ENCODE data around the gene PPP1R13B. TPM values are rescaled to one million over a fixed set of nuclear protein-coding genes. Genes with fewer than 3 reads are reported as not detected.

PPP1R13B gene
- total and polyA plus RNA-seq, 2 experiments from 2014 or later = 9.4 to 20.2 TPM

- Histone ChIP-seq H3K4me3 (no peak overlapping the region), H4K20me1 (ENCODE audit: insufficient read depth, poor library complexity, severe bottlenecking) (peaks cover 3% of the 10 kb centered on the region), H3K4me2 (no peak overlapping the region), H3K79me2 (peaks cover 5% of the 10 kb centered on the region), H3K27ac (no peak overlapping the region), H3K9me2 (replicated peaks; ENCODE audit: insufficient read depth) (no peaks in the 10 kb centered on the region), H2AFZ (no peak overlapping the region), H3K36me3 (replicated peaks; ENCODE audit: insufficient read depth, low read depth) (no peaks in the 10 kb centered on the region), H3K9me3 (ENCODE audit: low read depth) (no peaks in the 10 kb centered on the region), H3K27me3 (no peaks in the 10 kb centered on the region), H3K4me1 (ENCODE audit: insufficient read depth) (no peaks in the 10 kb centered on the region)
- no peak for TF ChIP-seq EZH2phosphoT487 (IDR thresholded peaks at IDR 0.05; ENCODE audit: low read depth, severe bottlenecking, unreplicated experiment)
- DNase-seq (ENCODE audit: low spot score) = no peak
- 93% methylated on average over 4 of the region's 4 CpGs for WGBS (ENCODE audit: low lambda C conversion rate, missing lambda C conversion rate)
These were observed 159.7 kb downstream of the PPP1R13B start for GRCh38 chr14:103687712-103688111.

- H3K36me3 ChIP-seq (replicated peaks; ENCODE audit: insufficient read depth, low read depth) = no peaks in the 10 kb centered on the region
- H3K9me2 ChIP-seq (replicated peaks; ENCODE audit: insufficient read depth) = no peaks in the 10 kb centered on the region
- H3K4me1 ChIP-seq (ENCODE audit: insufficient read depth) = no peaks in the 10 kb centered on the region
- H4K20me1 ChIP-seq (ENCODE audit: insufficient read depth, poor library complexity, severe bottlenecking) = no peaks in the 10 kb centered on the region
- no peak overlapping the region for H3K4me3 ChIP-seq
- H3K79me2 ChIP-seq = peaks cover 5% of the 10 kb centered on the region
- no peak overlapping the region for H3K4me2 ChIP-seq
- H3K9me3 ChIP-seq (ENCODE audit: low read depth) = no peaks in the 10 kb centered on the region
- no peak overlapping the region for H2AFZ ChIP-seq
- H3K27me3 ChIP-seq = no peaks in the 10 kb centered on the region
- no peak for TF ChIP-seq CTCF (IDR thresholded peaks at IDR 0.05; ENCODE audit: poor library complexity)
- no peak for TF ChIP-seq EZH2phosphoT487 (IDR thresholded peaks at IDR 0.05; ENCODE audit: low read depth, severe bottlenecking, unreplicated experiment)
- no peak for TF ChIP-seq EZH2 (IDR thresholded peaks at IDR 0.05; ENCODE audit: borderline replicate concordance)
- no peak for DNase-seq (ENCODE audit: low spot score)
- H3K27ac ChIP-seq = no peak overlapping the region
- WGBS (ENCODE audit: low lambda C conversion rate, missing lambda C conversion rate) = 94% methylated on average over 19 of the region's 19 CpGs
These were observed 160.4 kb downstream of the PPP1R13B start for GRCh38 chr14:103686831-103687485.

- Histone ChIP-seq H3K79me2 (peaks cover 5% of the 10 kb centered on the region), H3K9me3 (ENCODE audit: low read depth) (no peaks in the 10 kb centered on the region), H3K36me3 (replicated peaks; ENCODE audit: insufficient read depth, low read depth) (no peaks in the 10 kb centered on the region), H2AFZ (no peak overlapping the region), H4K20me1 (ENCODE audit: insufficient read depth, poor library complexity, severe bottlenecking) (peaks cover 2% of the 10 kb centered on the region), H3K27me3 (no peaks in the 10 kb centered on the region), H3K4me2 (no peak overlapping the region), H3K4me1 (ENCODE audit: insufficient read depth) (no peaks in the 10 kb centered on the region), H3K4me3 (no peak overlapping the region), H3K9me2 (replicated peaks; ENCODE audit: insufficient read depth) (no peaks in the 10 kb centered on the region), H3K27ac (no peak overlapping the region)
- no peak for TF ChIP-seq EZH2phosphoT487 (IDR thresholded peaks at IDR 0.05; ENCODE audit: low read depth, severe bottlenecking, unreplicated experiment)
- no peak for TF ChIP-seq CTCF (IDR thresholded peaks at IDR 0.05; ENCODE audit: poor library complexity)
- TF ChIP-seq EZH2 (IDR thresholded peaks at IDR 0.05; ENCODE audit: borderline replicate concordance) = no peak
- 97% methylated on average over 23 of the region's 23 CpGs for WGBS (ENCODE audit: low lambda C conversion rate, missing lambda C conversion rate)
- no peak for DNase-seq (ENCODE audit: low spot score)
These were observed 161.8 kb downstream of the PPP1R13B start for GRCh38 chr14:103685276-103686211.

- Histone ChIP-seq H4K20me1 (ENCODE audit: insufficient read depth, poor library complexity, severe bottlenecking) (peaks cover 3% of the 10 kb centered on the region), H3K4me2 (no peak overlapping the region), H3K4me3 (no peak overlapping the region), H3K27ac (no peak overlapping the region), H3K79me2 (peaks cover 5% of the 10 kb centered on the region), H3K36me3 (replicated peaks; ENCODE audit: insufficient read depth, low read depth) (no peaks in the 10 kb centered on the region), H3K27me3 (no peaks in the 10 kb centered on the region), H2AFZ (no peak overlapping the region), H3K4me1 (ENCODE audit: insufficient read depth) (no peaks in the 10 kb centered on the region), H3K9me3 (ENCODE audit: low read depth) (no peaks in the 10 kb centered on the region), H3K9me2 (replicated peaks; ENCODE audit: insufficient read depth) (no peaks in the 10 kb centered on the region)
- TF ChIP-seq EZH2 (IDR thresholded peaks at IDR 0.05; ENCODE audit: borderline replicate concordance) = no peak
- TF ChIP-seq EZH2phosphoT487 (IDR thresholded peaks at IDR 0.05; ENCODE audit: low read depth, severe bottlenecking, unreplicated experiment) = no peak
- TF ChIP-seq CTCF (IDR thresholded peaks at IDR 0.05; ENCODE audit: poor library complexity) = no peak
- no peak for DNase-seq (ENCODE audit: low spot score)
- WGBS (ENCODE audit: low lambda C conversion rate, missing lambda C conversion rate) = 96% methylated on average over 15 of the region's 15 CpGs
These were observed 162.5 kb downstream of the PPP1R13B start for GRCh38 chr14:103684871-103685270.
